Cerebellar nuclear complex (tissue), 1 donor: Measurements from ENCODE around the gene RP2.
A peak's percentile ranks its signal among the peaks of the same experiment; 100 is the strongest.

ENCODE experiments used
- DNase-seq, 2 experiments: peaks; one replicate each; lab custom pipeline; 2025; lab: John Stamatoyannopoulos, UW

The RP2 gene

DNA sequence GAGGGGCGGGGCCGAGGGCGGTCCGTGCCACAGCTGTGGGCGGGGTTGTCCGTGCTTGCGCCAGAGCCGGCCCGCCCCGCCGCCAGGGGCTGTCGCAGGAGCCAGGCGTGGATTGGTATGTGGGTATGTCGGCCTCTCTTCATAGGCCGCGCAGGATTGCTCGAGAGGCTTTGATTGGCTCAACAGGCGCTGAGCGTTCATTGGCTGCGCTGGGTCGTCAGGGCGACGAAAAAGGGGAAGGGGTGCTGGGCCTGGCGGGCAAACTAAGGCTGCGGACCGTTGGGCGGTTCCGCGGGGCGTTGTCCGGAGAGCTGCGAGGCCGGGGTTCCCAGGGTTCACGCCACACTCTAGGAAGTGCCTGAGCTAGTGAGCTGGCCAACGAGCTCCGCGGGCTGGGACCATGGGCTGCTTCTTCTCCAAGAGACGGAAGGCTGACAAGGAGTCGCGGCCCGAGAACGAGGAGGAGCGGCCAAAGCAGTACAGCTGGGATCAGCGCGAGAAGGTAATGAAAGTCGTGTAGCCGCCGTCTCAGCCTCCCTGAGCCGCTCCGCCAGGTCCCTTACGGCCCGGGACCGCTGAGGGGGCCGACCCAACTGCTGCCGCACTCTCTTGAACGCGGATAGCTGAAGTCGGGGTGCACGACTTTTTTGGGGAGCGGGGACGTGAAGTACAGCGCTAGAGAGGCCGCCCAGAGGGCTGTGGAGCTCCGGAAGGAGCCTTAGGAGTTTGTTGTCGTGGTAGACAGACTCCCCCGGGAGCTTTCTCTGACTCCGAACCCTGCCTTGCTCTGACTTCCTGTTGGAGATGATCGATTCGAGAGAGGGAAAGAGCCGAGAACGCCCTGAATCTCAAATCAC lies at the start of gene RP2:
Gene RP2, plus strand, starts transcription at position 343 of the 857 bp plus-strand sequence. Its CDS starts 58 bp downstream, at position 401.
- DNase-seq, result peak; percentile 3 to 72

GRCh38 chrX:46788902-46789301 lies 47.9 kb upstream of the RP2 start:
- DNase-seq, result no peak

GRCh38 chrX:46791927-46792809 lies 44.7 kb upstream of the RP2 start:
- DNase-seq, result no peak

GRCh38 chrX:46792810-46793188 lies 44.0 kb upstream of the RP2 start:
- DNase-seq, result no peak

- no peak for DNase-seq
Measured at GRCh38 chrX:46793386-46794143, 43.3 kb upstream of the RP2 start.

- DNase-seq, result no peak
Measured at GRCh38 chrX:46796574-46797191, 40.2 kb upstream of the RP2 start.

DNA sequence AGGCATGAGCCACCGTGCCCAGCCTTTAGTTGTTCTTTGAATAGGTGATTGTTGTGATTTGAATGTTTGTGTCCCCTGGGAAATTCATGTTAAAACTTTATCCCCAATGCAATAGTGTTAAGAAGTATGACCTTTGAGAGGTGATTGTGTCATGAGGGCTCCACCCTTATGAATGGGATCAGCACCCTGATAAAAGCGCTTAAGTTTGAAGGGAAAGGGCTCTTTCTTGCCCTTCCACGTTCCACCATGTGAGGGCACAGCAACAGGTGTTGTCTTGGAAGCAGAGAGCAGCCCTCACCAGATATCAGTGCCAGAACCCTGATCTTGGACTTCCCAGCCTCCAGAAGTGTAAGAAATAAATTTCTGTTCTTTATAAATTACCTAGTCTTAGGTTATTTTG lies 33.7 kb upstream of the RP2 start:
- no peak for DNase-seq

DNA sequence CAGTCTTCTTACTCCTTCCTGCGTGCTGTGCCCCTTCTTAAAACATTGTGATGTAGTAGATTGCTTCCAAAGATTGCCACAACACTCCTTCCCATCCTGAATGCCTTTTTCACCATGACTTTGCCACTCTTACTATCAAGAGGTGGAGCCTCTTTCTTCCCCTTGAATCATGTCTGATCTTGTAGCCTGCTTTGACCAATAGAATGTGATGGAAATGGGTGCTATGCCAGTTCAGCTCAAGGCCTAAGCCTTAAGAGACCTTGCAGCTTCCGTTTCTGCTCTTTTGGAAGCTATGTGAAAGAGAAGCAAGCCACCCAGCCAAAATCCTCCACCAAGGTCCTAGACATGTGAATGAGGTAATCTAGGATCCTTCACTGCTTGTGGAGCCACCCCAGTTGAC lies 31.6 kb upstream of the RP2 start:
- no peak for DNase-seq

GRCh38 chrX:46811121-46811520 lies 25.7 kb upstream of the RP2 start:
- DNase-seq, result no peak

- no peak for DNase-seq
Measured at GRCh38 chrX:46812445-46812844, 24.4 kb upstream of the RP2 start.

DNA sequence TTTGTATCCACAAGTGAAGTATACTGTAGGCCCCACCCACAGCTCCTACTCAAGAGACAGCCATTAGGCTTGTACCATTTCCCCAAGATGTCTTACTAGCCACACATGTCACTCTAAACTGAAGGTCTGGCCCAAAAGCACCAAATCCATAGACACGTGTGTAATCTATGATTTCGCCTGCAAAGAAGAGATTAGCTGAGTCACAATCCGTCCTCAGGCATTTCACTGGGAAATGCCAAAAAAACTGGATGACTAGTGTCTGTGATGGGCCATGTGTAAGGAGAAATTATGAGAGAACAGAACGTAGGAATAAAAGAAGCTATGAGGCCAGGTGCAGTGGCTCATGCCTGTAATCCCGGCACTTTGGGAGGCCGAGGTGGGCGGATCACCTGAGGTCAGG lies 21.9 kb upstream of the RP2 start:
- DNase-seq, result no peak

DNA sequence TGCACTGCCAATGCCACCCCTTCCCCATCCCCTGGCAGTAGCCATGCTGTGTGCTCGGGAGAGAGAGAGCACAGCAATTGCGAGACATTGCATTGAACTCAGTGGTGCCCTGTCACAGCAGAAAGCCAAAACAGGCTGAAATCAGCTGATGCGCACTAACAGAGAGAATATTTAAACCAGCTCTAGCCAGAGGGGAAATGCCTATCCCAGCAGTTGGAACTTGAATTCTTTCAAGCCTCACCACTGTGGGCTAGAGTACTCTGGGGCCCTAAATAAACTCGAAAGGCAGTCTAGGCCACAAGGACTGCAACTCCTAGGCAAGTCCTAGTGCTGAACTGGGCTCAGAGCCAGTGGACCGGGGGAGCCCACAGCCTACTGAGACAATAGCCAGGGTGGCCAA lies 17.7 kb upstream of the RP2 start:
- no peak for DNase-seq

DNA sequence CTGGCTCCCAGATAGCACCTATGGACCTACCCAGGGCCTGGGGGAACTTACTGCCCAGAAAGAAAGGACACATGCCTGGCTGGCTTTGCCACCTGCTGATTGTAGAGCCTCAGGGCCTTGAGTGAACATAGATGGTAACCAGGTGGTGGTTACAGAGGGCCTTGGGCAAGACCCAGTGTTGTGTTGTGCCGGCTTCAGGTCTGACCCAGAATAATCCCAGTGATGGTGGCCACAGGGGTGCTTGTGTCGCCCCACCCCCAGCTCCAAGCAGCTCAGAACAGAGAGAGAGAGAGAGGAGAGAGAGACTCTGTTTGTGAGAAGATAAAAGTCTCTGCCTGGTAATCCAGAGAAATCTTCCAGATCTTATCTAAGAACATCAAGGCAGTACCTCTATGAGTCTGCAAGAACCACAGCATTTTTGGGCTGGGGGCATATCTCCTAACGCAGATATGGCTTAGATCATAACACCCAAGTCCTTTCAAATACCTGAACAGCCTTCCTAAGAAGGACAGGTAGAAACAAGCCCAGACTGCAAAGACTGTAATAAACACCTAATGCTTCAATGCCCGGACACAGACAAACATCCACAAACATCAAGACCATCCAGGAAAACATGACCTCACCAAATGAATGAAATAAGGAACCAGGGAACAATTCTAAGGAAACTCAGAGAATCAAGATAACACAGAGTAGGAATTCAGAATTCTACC lies 16.3 kb upstream of the RP2 start:
- no peak for DNase-seq

GRCh38 chrX:46823481-46823880 lies 13.4 kb upstream of the RP2 start:
- DNase-seq, result no peak

DNA sequence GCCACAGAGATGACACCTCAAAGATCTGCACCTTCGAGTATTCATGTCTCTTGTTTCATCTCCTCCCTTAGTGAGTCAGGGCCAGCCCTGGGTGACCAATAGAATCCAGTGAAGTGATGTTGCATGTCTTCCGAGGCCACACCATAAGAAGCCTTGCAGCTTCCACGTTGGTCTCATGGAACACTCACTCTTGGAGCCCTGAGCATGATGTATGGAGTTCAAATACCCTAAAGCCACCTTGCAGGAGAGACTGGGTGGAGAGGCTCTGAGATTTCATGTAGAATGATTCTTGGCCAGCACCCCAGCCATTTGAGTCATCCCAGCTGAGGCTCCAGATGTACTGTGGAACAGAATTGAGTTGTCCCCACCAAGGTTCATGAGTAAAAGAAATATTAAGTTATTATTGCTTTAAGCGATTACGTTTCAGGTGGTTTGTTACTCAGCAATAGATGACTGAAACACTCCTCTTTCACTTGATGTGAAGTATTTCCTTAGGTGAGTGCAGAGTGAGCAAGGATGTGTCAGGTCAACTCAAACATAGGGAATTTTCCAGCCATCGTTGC lies 5.0 kb upstream of the RP2 start:
- no peak for DNase-seq

GRCh38 chrX:46837558-46838485 lies 979 bp downstream of the RP2 start:
- DNase-seq, result no peak

DNA sequence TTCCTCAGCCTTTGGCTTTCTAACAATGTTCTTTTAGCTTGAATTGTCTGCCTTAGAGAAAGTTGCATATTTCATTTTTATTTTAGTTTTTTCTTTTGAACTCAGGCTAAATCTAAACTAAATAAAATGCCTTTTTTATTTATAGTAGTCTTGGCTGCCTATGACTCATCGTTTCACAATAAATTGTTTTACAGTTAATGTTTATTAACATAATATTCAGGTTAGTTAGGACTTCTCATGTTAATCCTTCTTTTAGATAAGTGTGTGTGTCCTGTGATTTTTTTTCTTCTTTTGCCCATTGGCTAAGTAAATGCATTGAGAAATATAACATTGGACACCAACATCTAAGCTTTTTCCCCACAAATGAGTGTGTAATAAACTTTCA lies 1.6 kb downstream of the RP2 start:
- DNase-seq, result no peak

DNA sequence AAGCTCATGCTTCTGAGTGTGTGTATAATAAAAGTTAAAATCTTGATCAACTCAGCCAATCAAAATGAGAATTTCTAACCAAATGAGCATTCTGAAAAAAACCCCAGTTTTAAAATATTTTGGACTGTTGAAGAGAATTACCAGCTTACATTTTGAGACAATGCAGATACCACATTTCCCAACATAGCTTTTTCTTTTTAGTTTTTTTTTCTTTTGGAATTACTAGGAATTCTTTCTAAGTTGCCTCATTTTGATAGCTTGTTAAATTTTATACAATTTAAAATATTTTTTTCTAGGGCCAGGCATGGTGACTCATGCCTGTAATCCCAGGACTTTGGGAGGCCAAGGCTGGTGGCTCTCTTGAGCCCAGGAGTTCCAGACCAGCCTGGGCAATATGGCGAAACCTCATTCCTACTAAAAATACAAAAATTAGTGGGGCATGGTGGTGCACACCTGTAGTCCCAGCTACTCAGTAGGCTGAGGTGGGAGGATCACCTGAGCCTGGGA lies 2.2 kb downstream of the RP2 start:
- no peak for DNase-seq

GRCh38 chrX:46840946-46841345 lies 4.1 kb downstream of the RP2 start:
- DNase-seq, result no peak

- DNase-seq, result no peak
Measured at GRCh38 chrX:46841346-46841745, 4.5 kb downstream of the RP2 start.
